Lower leg skin (tissue), 3 donors: Measurements from ENCODE around the gene CD2.

Source experiments
- POLR2A ChIP-seq, 2 donors: fragments of 450-650 bp; IDR thresholded peaks; one replicate each; pipeline ENCODE4 v1.6.1; 2016 to 2017; ENCODE audit warnings: antibody characterized with exemption in 2 of 2, mild to moderate bottlenecking in 1 of 2, moderate library complexity in 1 of 2
- TF ChIP-seq, protein P1 (sequence below), 3 donors: fragments of 450-650 bp; IDR thresholded peaks; one replicate each; pipeline ENCODE4 v1.5.1; 2016; ENCODE audit warnings: antibody characterized with exemption in 3 of 3, mild to moderate bottlenecking in 3 of 3, moderate library complexity in 2 of 3

DNA sequence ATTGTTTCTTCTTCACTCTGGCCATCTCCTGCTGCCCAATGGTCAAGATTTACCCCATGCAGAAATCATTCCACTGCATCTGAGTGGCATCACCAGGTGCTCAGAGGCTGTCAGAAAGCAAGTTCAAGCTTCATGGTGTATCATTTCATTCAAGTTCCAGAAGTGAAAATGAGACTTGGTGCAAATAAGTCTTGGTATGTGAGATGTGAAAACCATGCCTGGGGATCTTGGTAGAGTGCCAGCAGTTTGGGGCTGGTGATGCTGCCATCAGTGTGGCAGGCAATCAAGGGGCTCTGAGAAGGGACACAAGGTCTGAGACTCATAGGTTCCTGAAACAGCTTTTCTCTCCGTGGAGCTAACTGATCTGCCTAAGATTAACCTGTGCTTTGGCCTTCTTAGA, 52.0 kb downstream of the CD2 start:
- TF ChIP-seq, protein P1, sequence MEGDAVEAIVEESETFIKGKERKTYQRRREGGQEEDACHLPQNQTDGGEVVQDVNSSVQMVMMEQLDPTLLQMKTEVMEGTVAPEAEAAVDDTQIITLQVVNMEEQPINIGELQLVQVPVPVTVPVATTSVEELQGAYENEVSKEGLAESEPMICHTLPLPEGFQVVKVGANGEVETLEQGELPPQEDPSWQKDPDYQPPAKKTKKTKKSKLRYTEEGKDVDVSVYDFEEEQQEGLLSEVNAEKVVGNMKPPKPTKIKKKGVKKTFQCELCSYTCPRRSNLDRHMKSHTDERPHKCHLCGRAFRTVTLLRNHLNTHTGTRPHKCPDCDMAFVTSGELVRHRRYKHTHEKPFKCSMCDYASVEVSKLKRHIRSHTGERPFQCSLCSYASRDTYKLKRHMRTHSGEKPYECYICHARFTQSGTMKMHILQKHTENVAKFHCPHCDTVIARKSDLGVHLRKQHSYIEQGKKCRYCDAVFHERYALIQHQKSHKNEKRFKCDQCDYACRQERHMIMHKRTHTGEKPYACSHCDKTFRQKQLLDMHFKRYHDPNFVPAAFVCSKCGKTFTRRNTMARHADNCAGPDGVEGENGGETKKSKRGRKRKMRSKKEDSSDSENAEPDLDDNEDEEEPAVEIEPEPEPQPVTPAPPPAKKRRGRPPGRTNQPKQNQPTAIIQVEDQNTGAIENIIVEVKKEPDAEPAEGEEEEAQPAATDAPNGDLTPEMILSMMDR (IDR thresholded peaks at IDR 0.05) = no peak
- no peak for TF ChIP-seq POLR2A (IDR thresholded peaks at IDR 0.05)
